Cerebellar nuclear complex (tissue), 1 donor: ENCODE measurements around the gene MAP2K2.
A peak's percentile ranks its signal among the peaks of the same experiment; 100 is the strongest.
"Not testable (repeated sequence)": the region's sequence is repeated elsewhere in the genome, so short reads cannot be mapped to it uniquely, and the experiment has no call there.

ENCODE experiments used
- DNase-seq, 2 experiments: peaks; one replicate each; lab custom pipeline; 2025; lab: John Stamatoyannopoulos, UW

Gene MAP2K2

DNA sequence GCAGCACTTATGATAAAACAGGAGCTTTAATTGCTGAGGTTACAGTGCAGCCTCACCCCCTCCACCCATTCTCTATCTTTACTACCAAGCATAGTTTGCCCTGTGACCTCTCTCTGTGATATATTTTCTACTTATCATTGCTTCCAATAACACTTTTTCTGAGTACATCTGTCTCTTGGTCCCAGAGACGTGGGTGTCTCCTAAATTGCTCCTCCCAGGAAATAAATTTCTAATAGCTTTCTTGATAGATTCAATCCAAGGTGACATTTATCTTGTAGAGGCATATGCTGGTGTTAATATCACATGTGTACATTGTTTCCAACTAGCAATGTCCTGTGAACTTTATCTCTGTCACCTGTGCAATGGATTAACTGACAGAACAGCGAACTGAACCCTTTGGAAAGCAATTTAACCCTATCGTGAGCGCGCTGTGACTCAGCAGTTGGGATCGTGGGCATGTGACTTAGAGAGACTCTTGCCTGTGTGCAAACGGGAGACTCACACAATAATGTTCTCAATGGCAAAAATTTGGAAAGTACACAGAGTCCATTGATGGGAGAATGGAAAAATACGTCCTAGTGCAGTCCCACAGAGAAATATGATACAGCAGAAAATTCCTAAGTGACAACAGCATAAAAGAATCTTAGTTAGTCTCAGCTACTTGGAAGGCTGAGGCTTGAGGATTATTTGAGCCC, 7.0 kb upstream of the MAP2K2 start:
- DNase-seq = no peak

DNA sequence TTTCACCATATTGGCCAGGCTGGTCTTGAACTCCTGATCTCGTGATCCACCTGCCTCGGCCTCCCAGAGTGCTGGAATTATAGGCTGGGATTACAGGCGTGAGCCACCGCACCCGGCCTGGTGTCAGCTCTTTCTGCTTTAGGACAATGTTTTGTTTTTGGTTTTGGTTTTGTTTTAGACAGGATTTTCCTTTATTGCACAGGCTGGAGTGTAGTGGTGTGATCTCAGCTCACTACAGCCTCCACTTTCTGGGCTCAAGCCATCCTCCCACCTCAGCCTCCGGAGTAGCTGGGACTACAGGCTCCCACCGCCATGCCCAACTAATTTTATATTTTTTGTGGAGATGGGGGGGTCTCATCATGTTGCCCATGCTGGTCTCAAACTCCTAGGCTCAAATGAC, 5.1 kb upstream of the MAP2K2 start:
- DNase-seq = not testable (repeated sequence)

DNA sequence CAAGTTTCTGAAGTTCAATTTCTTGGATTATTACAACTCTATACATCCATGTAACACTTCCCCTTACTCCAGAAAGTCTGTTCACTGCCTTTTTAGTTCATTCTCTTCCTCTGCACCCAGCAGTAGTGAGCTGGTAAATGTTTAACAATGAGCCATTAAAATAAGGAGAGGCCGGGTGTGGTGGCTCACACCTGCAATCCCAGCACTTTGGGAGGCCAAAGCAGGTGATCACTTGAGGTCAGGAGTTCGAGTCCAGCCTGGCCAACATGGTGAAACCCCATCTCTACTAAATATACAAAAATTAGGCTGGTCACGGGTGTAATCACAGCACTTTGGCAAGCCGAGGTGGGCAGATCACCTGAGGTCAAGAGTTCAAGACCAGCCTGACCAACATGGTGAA, 3.4 kb upstream of the MAP2K2 start:
- not testable (repeated sequence) for DNase-seq

DNA sequence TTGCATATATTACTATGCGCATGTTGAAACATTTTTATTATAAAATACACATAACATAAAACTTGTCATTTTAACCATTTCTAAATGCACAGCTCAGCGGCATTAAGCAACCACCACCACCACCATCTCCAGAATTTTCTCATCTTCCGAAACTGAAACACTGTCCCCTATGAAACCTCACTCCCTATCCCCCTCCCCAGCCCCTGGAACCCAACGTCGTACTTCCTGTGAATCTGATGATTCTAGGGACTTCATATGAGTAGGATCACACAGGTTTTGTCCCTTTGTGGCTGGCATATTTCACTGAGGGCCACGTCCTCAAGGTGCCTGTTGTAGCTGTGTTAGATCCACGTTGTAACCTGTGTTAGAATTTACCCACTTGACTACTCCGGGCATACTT, 716 bp upstream of the MAP2K2 start:
- no peak for DNase-seq

DNA sequence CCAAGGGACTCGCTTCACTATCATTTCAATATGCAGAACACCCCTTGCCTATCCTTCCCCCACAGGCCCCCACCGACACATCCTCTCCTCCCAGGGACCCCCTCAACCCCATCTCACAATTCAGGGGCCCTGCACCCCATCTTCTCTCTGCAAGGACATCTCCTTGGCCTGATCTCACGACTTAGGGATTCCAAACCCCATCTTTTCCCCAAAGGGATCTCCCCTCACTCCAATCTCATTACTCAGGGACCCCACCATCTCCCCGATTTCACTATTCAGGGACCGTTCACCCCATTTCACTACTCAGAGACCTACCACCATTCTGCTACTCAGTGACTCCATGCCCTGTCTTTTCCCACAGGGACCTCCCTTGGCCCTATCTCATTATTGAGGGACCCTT, 1.4 kb downstream of the MAP2K2 start:
- DNase-seq = no peak

DNA sequence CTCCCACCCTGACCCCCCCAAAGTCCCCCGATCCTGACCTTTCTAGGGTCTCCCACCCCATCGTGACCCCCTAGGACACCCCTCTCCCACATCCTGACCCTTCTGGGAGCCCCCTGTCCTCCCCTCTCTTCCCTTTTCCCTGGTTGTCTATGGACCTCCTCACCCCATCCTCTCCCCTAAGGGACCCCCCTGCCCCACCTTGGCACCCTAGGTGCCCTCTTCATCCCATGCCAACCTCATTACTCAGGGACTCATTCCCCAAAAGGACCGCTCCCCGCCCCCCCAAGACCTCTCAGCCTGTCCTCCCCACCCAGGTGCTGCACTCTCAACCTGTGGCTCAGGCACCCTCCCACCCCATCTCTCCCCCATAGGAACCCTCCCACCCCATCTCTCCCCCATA, 2.1 kb downstream of the MAP2K2 start:
- DNase-seq = no peak

- DNase-seq = no peak
Measured at GRCh38 chr19:4121273-4121612, 2.7 kb downstream of the MAP2K2 start.

GRCh38 chr19:4120559-4121272, 3.2 kb downstream of the MAP2K2 start:
- DNase-seq = no peak

GRCh38 chr19:4119763-4120162, 4.2 kb downstream of the MAP2K2 start:
- DNase-seq = no peak

DNA sequence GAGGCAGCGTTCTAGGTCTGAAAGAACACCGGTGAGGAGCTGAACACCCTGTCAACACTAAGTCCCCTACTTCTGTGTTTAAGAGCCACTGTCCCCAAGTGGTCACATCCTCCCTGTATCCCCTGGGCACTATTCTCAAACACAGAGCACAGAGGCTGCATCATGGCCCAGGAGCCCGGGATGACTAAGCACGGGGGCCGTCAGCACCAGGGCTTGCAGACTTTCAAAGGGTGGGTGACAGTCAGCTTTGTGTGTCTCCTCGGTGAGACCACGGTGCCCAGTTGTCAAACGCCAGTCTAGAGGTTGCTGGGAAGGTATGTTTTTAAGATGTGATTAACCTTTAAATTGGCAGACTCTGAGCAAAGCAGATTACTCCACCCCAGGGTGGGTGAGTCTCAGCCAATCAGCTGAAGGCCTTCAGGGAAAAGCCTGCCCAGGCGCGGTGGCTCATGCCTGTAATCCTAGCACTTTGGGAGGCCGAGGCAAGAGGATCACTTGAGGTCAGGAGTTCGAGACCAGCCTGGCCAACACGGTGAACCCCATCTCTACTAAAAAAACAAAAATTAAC, 8.0 kb downstream of the MAP2K2 start:
- no peak for DNase-seq

GRCh38 chr19:4115050-4115817, 8.7 kb downstream of the MAP2K2 start:
- DNase-seq = peak in 1 of 2 experiments; percentile 43

- no peak for DNase-seq
Measured at GRCh38 chr19:4114181-4114580, 9.7 kb downstream of the MAP2K2 start.

GRCh38 chr19:4113398-4114088, 10.4 kb downstream of the MAP2K2 start:
- DNase-seq = no peak

- no peak for DNase-seq
Measured at GRCh38 chr19:4112367-4112766, 11.6 kb downstream of the MAP2K2 start.

GRCh38 chr19:4109626-4109945, 14.3 kb downstream of the MAP2K2 start:
- DNase-seq = no peak

- no peak for DNase-seq
Measured at GRCh38 chr19:4108767-4109625, 14.9 kb downstream of the MAP2K2 start.

- no peak for DNase-seq
Measured at GRCh38 chr19:4103080-4103433, 20.9 kb downstream of the MAP2K2 start.

GRCh38 chr19:4102339-4103079, 21.4 kb downstream of the MAP2K2 start:
- DNase-seq = no peak

- no peak for DNase-seq
Measured at GRCh38 chr19:4101496-4101770, 22.5 kb downstream of the MAP2K2 start.

DNA sequence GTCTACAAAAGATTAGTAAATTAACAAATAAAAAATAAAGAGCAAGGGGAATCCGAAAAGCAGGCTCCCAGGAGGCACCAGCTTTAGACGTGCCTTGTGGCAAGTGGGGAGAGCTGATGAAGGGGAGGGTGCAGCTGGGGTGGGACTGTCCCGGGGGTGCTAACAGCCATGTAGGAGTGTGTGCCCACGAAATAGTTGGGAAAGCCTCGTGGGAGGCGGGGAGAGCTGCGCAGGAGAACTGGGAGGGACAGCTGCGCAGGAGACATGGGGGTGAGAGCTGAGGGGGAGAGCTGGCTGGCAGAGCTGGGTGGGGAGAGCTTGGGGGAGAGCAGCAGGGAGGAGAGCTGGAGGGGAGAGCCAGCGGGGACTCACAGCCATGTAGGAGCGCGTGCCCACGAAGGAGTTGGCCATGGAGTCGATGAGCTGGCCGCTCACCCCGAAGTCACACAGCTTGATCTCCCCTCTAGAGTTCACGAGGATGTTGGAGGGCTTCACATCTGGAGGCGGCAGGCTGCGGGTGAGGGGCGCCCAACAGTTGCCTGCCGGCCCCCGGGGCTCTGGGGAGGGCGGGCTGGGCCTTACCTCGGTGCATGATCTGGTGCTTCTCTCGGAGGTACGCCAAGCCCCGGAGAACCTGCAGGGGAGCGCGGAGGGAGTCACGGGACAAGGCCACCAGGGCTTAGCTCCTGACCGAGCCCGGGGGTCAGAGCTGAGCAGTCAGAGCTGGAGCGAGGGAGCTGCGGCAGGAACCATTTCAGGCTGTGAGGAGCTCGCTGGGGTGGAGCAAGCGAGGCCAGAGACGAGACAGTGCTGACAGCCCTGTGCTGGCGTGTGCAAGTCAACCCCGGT, 23.1 kb downstream of the MAP2K2 start:
- DNase-seq = no peak
